Mesenteric fat pad (tissue), 1 donor: ENCODE results near the gene PLAA. TPM values are rescaled to one million over a fixed set of nuclear protein-coding genes. Genes with fewer than 3 reads are reported as not detected.
"Not testable (repeated sequence)": the region's sequence is repeated elsewhere in the genome, so short reads cannot be mapped to it uniquely, and the experiment has no call there.

Source experiments
- DNase-seq: peaks from one replicate; pipeline ENCODE4 v3.0.0-alpha.2; 2020; ENCODE audit warnings: low spot score
- total RNA-seq: library from RNA; stranded (reverse); fragmentation: NEBNext Ultra II Directional; extraction: Animal tissue kit (Norgen Biotek cat#: 25700); gene quantifications from one replicate; pipeline ENCODE4 v1.2.1, GENCODE V29; 2021
- donor health status: DM: yes; HTN: yes; CAD: no.

The PLAA gene
- total RNA-seq, 1 donor from 2014 or later = 23.3 TPM

- DNase-seq = no peak
Observed at GRCh38 chr9:26935847-26936246, 11.2 kb downstream of the PLAA start.

GRCh38 chr9:26928902-26929495 is 18.0 kb downstream of the PLAA start:
- no peak for DNase-seq

DNA sequence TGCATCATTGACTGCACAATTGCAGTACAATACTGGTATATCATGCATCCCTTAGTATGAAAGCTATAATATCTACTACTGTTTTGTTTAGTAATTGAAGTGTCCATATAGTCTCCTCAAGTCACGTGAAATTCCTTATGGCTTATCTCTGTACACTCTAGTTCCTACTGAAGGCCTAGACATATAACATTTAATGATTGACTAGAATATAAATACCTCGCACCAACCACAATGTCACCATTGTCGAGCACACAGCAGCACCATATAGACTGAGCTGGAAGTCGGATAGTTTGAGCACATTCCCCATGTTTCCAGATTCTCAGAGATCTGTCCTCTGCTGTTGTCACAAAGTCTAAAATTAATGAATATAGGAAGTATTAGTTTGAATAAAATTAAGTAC is 21.4 kb downstream of the PLAA start:
- no peak for DNase-seq

- DNase-seq = no peak
Observed at GRCh38 chr9:26919698-26920097, 27.3 kb downstream of the PLAA start.

DNA sequence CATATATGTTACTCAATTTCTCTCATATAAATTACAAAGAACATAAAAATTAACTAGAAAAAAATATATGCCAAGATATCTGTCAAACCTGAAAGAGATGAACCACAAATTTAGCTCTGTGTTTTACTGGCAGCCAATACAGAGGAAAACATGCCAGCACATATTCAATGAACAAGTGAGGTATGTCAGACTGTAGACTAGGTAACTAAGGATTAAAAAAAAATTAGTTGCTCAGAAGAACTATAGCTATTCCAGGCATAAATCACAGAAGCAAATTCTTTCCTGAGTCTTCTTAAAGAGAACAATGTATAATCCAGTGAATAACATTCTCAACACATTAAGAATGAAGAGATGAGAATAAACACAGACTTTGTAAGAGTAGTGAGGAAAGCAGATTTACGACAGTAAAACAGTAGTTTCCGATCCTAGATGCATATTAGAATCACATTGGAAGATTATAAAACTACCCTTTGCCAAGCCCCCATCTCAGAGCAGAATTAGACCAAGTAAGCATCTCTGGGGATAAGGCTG is 33.8 kb downstream of the PLAA start:
- DNase-seq = no peak

GRCh38 chr9:26904671-26905070 is 42.4 kb downstream of the PLAA start:
- DNase-seq = no peak

DNA sequence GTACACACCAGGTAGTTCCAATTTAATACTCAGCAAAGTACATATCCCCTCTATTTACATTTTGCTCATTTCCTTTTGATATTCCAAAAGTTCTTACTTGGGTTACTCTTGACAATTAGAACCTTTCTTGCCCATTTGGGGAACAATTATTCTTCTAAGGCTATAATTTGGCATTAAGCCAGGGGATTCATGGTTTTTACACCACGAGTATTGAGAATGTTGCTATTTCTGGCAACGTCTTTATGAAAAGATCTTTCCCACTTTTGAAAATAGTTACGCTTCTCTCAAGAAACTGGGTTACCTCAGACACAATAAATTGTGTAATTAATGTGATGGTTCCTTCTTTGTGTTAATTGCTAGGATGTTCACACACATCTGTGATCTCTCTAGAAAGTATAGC is 43.0 kb downstream of the PLAA start:
- DNase-seq = no peak

GRCh38 chr9:26893030-26893676 is 53.9 kb downstream of the PLAA start:
- DNase-seq = no peak

DNA sequence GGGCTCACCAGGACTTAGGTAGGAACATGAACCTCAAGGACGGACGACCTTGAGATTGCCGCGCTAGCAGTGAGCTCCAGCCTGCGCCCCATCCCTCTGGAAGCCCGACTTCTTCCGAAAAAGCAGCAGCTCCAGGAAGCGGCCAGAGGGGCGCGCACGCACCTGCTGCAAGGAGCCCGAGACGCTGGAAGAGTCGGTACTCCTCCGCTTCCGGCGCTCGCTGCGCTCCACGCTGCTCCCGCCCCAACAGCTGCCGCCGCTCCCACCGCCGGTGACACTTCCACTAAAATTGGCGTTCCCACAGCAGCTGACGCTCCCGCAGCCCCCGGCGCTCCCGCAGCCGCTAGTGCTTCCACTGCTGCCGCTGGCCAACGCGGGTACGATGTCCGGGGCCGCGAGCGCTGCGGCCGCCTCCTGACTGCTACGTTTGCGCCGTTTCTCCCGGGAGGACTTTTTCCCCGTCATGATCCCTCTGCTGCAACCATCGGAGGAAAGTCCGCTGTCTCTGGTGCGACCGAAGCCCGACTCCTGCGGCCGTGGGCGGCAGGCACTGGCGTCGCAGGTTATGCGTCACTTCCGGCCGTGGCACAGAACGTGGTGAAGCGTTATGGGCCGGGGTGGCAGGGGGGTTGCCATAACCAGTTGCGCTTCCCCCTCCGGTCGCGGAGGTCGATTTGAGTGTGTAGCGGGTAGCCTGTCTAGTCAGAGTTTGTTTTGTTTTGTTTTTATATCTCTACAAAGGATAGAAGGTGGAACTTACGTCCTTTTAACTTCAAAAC is 54.6 kb downstream of the PLAA start, which contains the start of gene CAAP1:
Gene CAAP1, minus strand, starts transcription at position 552 of the 779 bp plus-strand sequence. Its CDS starts 87 bp downstream, at position 465.
- peak; percentile 97 for DNase-seq

DNA sequence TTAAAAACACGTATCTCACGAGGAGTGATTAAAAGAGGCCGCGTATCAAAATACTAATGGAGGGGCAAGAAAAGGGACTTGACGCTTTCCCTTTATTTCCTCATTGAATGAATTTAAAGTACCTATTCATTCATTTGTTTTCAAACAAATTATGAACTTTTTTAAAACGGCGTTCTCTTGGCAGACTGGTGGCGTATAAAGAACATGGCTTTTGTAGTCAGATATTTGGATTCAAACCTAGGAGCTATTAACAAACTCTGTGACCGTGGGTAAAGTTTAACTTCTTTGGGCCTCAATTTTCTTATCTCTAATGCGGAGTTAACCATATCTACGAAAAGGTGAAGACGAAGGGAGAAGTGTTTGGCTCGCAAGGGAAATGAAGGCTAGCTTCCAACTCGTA is 55.3 kb downstream of the PLAA start:
- DNase-seq = no peak

DNA sequence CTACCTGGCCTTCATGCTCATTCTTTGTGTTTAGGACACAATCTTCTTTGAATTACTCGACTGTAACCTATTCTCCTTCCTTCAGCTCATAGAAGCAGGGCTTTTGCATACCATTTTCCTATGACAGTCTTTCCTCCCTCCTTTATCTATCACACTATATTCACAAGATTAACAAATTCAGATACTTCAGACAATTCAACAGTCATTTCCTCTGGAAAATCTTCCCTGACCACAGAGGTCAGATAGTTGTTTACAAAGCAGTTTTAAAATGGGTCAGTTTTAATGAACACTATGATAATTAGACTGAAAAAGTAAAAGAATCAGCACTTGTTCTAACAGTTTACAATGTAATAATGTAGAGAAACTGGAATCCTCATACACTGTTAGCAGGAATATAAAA is 58.8 kb downstream of the PLAA start:
- DNase-seq = no peak

- no peak for DNase-seq
Observed at GRCh38 chr9:26882154-26882553, 64.9 kb downstream of the PLAA start.

DNA sequence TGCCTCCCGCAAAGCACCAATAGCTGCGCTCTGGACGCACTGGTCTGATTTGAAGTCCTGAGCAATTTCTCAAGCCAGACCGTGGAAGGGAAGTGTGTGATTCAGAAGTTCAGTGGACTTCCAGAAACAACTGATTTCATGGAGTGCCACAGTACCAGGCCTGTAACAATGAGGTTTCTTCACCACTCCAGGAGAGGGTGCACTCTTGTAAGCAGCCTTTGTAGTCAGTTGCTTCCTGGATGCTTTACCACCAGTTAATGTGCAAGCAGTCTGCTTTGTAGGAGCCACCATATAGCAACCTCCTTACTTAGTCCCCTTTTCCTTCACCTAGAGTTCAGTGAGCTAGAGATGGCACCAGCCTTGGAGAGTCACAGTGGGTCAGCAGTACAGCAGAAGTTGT is 66.8 kb downstream of the PLAA start:
- no peak for DNase-seq

DNA sequence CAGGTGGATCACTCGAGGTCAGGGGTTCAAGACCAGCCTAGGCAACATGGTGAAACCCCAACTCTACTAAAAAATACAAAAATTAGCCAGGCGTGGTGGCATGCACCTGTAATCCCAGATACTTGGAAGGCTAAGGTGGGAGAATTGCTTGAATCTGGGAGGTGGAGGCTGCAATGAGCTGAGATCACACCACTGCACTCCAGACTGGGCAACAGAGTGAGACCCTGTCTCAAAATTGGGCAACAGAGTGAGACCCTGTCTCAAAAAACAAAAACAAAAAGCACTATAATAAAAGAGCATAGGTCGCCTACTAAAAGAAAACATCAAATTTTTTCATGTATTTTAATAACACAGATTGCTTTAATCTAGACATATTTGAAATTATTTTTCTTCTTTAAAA is 71.9 kb downstream of the PLAA start:
- DNase-seq = not testable (repeated sequence)

DNA sequence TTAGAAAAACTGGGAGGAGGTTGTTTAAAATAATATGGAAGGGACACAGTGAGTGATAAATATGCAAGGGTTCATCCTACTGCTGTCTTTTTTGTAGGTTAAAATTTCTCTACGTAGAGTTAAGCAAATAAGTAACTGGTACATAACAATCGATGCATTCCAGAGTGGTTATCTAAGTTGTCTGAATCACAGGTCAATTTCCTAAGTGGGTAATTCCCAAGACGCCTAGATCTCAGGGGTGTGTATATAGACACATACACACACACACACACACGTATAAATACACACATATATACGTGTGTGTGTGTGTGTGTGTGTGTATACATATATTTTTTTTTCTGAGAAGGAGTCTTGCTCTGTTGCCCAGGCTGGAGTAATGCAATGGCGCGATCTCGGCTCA is 76.8 kb downstream of the PLAA start:
- DNase-seq = no peak

GRCh38 chr9:26863074-26863473 is 84.0 kb downstream of the PLAA start:
- no peak for DNase-seq

DNA sequence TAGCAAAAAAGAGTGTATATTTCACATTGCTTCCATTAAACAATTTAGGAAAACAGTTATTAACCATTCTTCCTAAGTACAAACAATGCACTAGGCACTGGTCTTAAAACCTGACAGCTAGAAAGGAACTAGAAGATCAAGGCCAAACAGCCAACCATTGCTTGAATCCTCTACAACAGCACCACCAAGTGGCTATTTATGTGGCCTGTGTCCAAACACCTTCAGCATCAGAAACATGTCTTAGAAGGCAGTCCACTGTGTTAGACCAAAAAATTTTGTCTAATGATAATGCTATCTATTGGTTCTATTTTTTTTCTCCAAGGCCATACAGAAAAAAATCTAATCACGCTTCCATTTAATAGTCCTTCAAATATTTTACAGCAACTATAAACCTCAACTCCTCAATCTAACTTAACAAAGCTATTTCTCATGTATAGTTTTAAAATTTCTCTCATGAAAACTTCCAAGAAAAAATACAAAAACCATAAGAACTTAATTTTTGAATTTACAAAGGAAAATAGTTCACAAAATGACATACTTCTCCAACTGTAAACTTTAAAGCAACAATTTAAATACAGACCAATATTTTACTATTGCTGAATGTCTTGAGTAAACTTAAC is 90.5 kb downstream of the PLAA start:
- no peak for DNase-seq
